Measurements from ENCODE around the gene FSCN2.

DNA sequence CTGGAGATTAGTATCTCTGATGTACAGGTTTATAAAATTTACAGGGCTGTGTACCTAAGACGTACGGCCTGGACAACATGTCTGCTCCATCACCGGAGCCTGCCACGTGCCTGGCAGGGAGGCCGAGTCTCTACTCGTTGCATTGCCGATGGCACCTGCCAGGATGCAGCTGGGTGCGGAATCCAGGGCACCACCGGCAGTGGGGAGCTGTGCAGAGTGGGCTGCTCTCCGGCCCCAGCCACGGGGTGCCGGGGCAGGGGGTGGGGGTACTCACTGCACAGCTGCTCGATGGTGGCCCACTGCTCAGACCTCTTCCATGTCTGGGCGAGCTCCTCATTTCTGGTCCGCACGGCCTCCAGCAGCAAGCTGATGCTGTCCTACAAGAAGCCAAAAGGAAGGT, 37.1 kb downstream of the FSCN2 start:
- TF ChIP-seq, protein P1, sequence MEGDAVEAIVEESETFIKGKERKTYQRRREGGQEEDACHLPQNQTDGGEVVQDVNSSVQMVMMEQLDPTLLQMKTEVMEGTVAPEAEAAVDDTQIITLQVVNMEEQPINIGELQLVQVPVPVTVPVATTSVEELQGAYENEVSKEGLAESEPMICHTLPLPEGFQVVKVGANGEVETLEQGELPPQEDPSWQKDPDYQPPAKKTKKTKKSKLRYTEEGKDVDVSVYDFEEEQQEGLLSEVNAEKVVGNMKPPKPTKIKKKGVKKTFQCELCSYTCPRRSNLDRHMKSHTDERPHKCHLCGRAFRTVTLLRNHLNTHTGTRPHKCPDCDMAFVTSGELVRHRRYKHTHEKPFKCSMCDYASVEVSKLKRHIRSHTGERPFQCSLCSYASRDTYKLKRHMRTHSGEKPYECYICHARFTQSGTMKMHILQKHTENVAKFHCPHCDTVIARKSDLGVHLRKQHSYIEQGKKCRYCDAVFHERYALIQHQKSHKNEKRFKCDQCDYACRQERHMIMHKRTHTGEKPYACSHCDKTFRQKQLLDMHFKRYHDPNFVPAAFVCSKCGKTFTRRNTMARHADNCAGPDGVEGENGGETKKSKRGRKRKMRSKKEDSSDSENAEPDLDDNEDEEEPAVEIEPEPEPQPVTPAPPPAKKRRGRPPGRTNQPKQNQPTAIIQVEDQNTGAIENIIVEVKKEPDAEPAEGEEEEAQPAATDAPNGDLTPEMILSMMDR (IDR thresholded peaks at IDR 0.05) = no peak
- TF ChIP-seq POLR2A (IDR thresholded peaks at IDR 0.05) = no peak

Data from body of pancreas (tissue), 4 donors.